SK-N-SH treated with all-trans-retinoic acid at 6 μM for 48 hours (cell line): ENCODE results near the gene ZNF236.

ENCODE experiments used
- ARNTL ChIP-seq: fragments of 450-650 bp; formaldehyde crosslinking; IDR thresholded peaks from 2 replicates; pipeline ENCODE4 v1.5.0; 2020; ENCODE audit warnings: low read depth, mild to moderate bottlenecking, moderate library complexity, borderline replicate concordance
- CREB5 ChIP-seq: fragments of 250-450 bp; sonication (Bioruptor Pico); IDR thresholded peaks from 2 replicates; pipeline ENCODE4 v1.5.1; 2020; ENCODE audit warnings: low read depth, mild to moderate bottlenecking, moderate library complexity
- ESRRG ChIP-seq: fragments of 250-450 bp; sonication (Bioruptor Pico); IDR thresholded peaks from 2 replicates; pipeline ENCODE4 v1.6.1; 2021; ENCODE audit warnings: mild to moderate bottlenecking
- PPARA ChIP-seq: fragments of 250-450 bp; sonication (Bioruptor Pico); IDR thresholded peaks from 2 replicates; pipeline ENCODE4 v1.5.0; 2020; ENCODE audit warnings: mild to moderate bottlenecking, borderline replicate concordance
- SNAI2 ChIP-seq: fragments of 250-450 bp; sonication (Bioruptor Pico); IDR thresholded peaks from 2 replicates; pipeline ENCODE4 v1.5.0; 2020; ENCODE audit warnings: mild to moderate bottlenecking, moderate library complexity
- ZC3H10 ChIP-seq: fragments of 250-450 bp; sonication (Bioruptor Pico); IDR thresholded peaks from 2 replicates; pipeline ENCODE4 v1.5.1; 2021; ENCODE audit warnings: mild to moderate bottlenecking, moderate library complexity
- ZFP3 ChIP-seq: fragments of 250-450 bp; sonication (Bioruptor Pico); IDR thresholded peaks from 2 replicates; pipeline ENCODE4 v1.5.0; 2020; ENCODE audit warnings: mild to moderate bottlenecking, moderate library complexity
- ZFP30 ChIP-seq: fragments of 450-650 bp; formaldehyde crosslinking; IDR thresholded peaks from 2 replicates; pipeline ENCODE4 v1.5.0; 2022; ENCODE audit warnings: mild to moderate bottlenecking, moderate library complexity

- TF ChIP-seq ZFP3 (CRISPR knock-in tag) (no peak), CREB5 (CRISPR knock-in tag) (no peak), ZC3H10 (no peak), ARNTL (CRISPR knock-in tag) (no peak), ESRRG (no peak), ZFP30 (CRISPR knock-in tag) (no peak), SNAI2 (no peak), PPARA (CRISPR knock-in tag) (no peak)
These were observed 135.3 kb downstream of the ZNF236 start for GRCh38 chr18:76957384-76958355.
